Measurements from ENCODE around the gene CDH23.

DNA sequence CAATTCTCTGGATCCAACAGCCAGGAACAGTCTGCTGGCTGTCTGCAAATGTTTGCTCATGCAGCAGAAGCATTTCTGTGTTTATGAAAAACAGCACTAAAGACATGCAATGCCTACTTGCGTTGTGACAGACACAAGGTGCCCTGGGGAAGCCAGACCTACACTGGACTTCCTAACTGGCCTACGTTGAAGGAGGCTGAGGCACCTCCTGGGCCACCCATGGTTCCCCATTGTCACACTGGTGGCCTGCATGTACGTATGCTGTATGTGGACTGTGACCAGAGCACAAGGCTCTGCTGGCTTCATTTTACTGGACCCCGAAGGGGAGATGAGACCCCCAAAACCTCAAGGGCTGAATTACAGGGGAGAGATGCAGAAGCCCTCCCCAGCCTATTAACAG lies 426.6 kb downstream of the CDH23 start:
- TF ChIP-seq, protein P1, sequence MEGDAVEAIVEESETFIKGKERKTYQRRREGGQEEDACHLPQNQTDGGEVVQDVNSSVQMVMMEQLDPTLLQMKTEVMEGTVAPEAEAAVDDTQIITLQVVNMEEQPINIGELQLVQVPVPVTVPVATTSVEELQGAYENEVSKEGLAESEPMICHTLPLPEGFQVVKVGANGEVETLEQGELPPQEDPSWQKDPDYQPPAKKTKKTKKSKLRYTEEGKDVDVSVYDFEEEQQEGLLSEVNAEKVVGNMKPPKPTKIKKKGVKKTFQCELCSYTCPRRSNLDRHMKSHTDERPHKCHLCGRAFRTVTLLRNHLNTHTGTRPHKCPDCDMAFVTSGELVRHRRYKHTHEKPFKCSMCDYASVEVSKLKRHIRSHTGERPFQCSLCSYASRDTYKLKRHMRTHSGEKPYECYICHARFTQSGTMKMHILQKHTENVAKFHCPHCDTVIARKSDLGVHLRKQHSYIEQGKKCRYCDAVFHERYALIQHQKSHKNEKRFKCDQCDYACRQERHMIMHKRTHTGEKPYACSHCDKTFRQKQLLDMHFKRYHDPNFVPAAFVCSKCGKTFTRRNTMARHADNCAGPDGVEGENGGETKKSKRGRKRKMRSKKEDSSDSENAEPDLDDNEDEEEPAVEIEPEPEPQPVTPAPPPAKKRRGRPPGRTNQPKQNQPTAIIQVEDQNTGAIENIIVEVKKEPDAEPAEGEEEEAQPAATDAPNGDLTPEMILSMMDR (conservative IDR thresholded peaks at IDR 0.05; ENCODE audit: low read depth, low read length): no peak
- TF ChIP-seq EZH2 (IDR thresholded peaks at IDR 0.05; ENCODE audit: low read length, unreplicated experiment) (no peak), EZH2phosphoT487 (IDR thresholded peaks at IDR 0.05; ENCODE audit: borderline replicate concordance, low read length) (no peak)
